GM21367 (cell line): Measurements from ENCODE around the gene WDR5.

Experiments used
- ATAC-seq: cut with Tn5 transposase; IDR thresholded peaks from one replicate; pipeline ENCODE4 v1.9.1; 2021; ENCODE audit not compliant: unreplicated experiment

WDR5 gene

GRCh38 chr9:134131471-134132207, 4.2 kb upstream of the WDR5 start:
- no peak for ATAC-seq

DNA sequence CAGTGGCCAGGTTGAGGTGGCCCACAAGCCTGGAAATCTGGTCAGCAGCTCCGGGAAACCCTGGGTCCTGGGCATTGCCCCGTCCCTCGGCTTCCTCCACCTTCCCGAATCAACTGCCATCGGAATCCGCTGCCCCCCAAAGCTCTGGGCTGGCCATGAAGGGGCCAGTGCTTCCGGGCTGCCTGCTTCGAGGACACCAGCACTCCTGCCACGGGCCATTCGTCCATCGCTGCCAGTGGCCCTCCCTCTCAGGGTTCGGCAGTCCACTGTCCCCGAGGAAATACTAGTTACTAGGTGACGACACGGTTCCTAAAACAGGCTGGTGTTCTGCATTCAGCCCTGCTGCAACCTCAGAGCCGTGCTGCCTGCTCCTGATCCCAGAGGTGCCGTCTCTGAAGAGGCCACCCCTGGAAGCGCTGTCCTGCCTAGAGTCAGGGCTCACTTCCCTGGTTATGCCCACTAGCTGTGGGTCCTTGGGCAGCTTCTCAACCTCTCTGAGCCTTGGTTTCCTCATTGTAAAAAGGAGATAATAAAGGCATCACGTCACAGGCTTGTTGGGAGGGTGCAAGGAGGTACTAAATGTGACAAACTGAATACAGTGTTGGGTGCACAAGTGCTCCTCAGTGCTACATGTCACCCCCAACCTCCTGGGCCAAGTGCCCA, 3.5 kb upstream of the WDR5 start:
- no peak for ATAC-seq

DNA sequence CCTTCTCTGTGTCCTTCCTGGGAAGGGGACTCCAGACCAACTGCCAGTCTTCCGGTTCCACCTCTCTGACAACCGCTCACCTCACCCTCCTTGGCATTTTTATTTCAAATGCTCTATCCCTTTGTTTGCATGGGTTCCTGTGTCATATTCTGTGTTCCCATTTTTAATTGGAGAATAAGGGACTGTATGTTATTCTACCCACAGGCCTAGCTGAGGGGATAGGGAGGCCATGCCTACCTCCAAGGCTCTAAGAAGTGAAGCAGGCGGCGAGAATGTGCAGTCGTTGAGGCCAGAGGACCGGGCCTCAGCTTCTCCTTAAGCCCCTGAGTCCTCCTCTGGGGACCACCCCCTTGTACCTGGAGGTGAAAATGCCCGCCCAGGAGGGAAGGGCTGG, 936 bp upstream of the WDR5 start:
- ATAC-seq = no peak

DNA sequence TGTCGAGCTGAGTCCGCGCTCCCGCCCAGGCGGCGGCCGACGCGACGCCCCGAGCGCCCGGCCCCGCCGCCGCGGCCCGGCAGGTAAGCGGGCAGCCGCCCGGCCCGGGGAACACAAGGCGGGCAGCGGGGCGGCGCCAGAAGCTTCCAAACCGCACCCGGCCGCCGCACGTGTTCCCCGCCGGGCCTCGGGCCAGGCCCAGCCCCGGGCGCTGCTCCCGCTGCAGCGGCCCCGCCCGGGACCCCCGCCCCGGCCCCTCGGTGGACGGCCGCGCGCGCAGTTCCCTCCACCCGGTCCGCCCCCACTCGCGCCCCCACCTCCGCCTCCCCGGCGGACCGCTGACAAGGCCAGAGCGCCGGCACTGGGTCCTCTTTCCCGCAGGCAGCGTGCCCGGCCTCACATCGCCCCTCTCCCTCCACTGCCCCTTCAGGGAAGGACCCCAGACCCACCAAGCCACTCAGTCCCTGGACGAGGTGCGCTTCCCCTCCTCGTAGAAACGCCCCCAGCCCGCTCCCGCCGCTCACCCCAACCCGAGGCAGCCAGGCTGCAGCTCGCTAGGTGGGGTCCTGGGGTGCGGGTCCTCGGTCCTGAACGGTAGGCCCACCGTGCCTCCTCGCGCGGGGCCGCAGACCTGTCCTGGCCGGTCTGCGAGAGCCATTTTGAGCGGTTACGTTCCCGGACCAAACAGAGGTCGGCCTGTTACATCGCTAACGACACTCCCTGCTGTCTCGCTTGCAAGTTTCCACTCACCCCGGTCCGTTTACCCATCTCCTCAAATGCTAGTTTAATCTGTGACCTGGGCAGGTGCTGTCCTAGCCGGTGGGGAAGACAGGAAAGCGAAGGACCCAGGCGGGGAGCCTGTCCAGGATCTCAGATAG, 475 bp downstream of the WDR5 start:
- no peak for ATAC-seq

GRCh38 chr9:134136996-134137299, 1.1 kb downstream of the WDR5 start:
- no peak for ATAC-seq

GRCh38 chr9:134138292-134138691, 2.4 kb downstream of the WDR5 start:
- no peak for ATAC-seq

DNA sequence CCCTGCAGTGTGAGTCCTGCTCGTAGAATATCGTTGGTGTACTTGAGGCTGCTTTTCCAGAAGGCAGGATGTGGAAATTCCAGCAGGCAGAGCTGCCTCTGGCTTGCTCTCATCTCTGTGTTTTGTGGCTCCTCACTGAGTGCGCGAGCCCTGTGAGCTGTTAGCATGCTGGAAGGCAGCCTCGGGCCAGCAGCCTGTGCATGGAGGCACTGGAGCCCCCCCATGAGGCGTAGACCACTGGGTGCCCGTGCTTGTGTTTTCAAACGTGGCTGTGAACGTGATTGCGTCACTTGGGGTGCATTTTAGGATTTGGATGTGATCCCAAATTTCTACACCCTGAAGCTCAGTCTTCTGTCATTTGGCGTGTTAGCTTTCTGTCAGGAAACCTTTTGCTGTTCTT, 3.2 kb downstream of the WDR5 start:
- no peak for ATAC-seq

- no peak for ATAC-seq
These were observed 6.0 kb downstream of the WDR5 start for GRCh38 chr9:134141906-134142305.

GRCh38 chr9:134144801-134145200, 8.9 kb downstream of the WDR5 start:
- no peak for ATAC-seq

GRCh38 chr9:134145262-134145661, 9.4 kb downstream of the WDR5 start:
- ATAC-seq = no peak

DNA sequence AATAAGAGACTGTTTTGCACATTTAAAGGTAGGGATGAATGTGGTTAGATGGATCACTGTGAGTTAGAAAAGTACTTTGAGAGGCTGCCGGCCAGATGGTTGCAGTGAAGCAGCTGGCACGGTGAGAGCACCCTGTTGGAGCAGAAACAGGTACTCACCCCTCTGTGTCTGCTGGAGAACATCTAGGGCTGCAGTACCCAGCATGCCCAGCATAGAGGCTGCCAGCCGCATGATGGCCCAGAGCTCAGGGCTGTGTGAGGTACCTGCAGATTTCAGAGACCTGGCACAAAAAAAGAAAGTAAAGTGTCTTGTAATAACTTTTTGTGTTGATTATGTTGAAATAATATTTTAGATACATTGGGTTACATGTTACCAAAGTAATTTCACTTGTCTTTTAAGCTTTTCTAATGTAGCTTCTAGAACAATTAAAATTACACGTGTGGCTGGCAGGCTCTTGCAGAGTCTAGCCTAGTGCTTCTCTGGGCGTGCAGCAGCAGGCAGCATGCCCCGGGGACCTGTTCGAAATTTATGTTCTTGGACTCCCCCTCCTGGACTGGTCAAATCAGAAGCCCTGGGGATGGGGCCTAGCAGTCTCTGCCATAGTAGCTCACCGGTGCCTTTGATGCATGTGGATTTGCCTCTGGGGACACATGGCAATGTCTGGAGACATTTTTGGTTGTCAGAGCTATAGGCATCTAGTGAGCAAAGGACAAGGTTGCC, 11.1 kb downstream of the WDR5 start:
- no peak for ATAC-seq

- no peak for ATAC-seq
These were observed 13.5 kb downstream of the WDR5 start for GRCh38 chr9:134149380-134149779.

- no peak for ATAC-seq
These were observed 14.8 kb downstream of the WDR5 start for GRCh38 chr9:134150557-134151214.

GRCh38 chr9:134152022-134152448, 16.2 kb downstream of the WDR5 start:
- ATAC-seq = no peak

DNA sequence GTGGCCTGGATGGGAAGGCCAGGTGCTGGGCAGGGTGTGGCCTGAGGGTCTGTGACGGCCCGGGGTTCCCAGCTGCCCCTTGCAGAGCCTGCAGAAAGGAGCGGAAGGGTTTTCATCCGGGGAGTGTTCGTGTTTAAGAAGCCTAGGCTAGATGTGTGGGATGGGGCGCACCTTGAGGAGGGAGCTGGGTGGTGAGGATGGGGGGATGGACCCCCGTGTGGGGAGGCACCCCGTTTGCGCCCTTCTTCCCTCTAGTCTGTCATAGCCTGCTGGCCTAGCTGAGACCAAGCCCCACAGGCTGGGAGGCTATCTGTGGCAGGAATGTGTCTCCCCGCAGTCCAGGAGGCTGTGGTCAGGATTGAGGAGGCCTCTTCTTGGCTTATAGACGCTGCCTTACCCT, 16.6 kb downstream of the WDR5 start:
- no peak for ATAC-seq

DNA sequence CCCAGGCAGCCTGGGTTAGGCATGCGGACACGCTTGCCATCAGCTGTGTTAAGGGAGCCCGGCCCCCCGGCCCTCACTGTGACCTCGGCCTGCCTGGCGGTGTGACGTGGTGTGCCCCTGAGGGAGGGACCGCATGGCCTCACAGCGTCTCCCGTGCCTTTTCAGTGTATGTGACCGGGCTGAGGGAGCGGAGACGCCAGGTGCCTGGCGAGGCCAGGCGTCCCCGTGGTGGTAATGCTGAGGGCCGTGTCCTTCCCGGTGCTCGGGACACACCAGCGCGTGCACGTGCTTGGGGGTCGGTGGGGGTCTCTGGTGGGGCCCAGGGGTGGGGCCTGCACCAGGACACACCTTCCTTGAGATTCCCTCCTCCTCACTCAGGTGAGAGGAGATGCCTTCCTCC, 17.6 kb downstream of the WDR5 start:
- ATAC-seq = no peak

DNA sequence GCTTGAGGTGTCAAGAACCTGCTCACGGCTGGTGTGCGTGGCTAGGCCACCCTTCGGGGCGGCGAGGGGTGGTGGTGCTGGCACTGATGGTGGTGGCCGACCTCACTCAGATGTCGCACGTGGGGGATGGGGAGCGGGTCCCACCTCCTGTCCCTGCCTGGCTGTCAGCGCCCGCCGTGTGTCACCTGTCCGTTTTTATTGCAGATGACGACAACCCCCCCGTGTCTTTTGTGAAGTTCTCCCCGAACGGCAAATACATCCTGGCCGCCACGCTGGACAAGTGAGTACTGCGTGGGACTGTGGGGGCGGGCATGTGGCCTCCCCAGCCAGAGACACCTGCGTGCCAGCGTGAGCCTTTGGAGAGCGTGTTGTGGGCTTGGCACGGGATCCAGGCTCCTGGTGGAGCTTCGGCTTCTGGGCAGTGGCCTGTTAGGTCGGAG, 18.4 kb downstream of the WDR5 start:
- no peak for ATAC-seq

DNA sequence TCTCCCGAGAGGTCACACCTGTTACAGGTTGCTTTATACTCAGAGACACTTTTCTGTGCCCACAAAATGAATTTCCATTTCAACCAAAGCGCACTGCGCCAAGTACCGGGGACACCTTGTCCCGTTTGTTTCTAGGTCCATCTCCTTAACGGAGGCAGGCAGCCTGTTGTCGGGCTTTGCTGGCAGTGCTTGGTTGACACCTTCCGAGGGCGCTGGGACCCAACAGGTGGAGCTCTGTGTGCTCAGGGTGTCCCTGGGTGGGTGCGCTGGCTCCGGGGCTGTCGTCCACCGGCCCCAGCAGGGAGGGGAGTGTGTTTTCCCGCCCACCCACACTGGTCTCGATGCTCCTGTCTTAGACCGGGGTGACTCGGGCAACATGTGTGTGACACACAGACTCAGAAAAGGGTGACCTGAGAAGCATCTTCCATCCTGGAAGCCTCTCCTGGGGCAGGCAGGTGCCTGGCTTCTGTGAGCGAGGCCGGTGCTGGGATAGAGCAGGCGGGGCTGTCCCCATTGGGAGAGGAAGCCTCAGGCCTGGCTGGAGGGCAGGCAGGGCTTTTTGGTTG, 20.0 kb downstream of the WDR5 start:
- ATAC-seq = no peak

DNA sequence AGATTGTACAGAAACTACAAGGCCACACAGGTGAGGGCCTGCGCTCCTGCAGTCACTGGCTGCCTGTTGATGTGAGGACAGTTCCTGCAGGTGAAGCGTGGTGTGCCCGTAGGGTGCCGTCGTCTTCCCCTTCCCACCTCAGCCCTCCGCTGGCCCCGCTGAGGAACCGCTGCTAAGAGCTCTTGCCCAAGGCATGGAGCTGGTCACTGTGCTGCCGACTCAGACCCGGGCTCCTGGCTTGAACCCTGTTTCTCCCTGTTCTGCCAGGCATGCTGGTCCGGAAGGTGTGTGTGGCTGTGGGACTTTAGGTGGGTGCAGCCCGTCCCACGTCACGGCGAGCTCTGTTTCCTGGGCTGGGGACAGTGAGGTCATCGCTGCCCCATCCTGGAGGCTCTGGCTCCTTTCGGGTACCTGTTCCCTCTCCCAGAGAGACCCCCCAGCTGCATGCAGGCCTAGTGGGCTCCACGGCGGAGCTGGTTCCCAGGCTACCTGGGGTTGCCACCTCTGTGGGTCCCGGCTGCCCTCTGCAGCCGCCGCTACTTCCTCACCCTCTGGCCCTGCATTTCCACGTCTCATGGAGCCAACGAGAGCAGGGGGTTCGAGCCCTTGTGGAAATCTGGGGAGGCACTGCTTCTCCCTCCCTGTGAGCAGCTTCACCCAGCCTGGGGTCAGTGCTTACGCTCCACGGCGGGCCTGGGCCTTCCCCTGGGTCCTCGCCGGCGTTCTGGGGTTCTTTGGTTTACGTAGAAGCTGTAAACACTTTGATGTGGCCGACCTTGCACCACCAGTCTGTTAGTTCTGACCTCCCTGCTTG, 20.9 kb downstream of the WDR5 start:
- no peak for ATAC-seq
